Measurements from ENCODE around the gene NR6A1.

- TF ChIP-seq POLR2A (IDR thresholded peaks at IDR 0.05; ENCODE audit: low read length): no peak
- no peak for TF ChIP-seq GATA1 (IDR thresholded peaks at IDR 0.05; ENCODE audit: low read depth, low read length)
Measured at GRCh38 chr9:124776954-124777648, 6.0 kb upstream of the NR6A1 start, which contains the start of gene OLFML2A.
